HUDEP-2 (cell line): ENCODE data around the gene CEACAM18.
A peak's percentile ranks its signal among the peaks of the same experiment; 100 is the strongest.
"Not testable (repeated sequence)": the region's sequence is repeated elsewhere in the genome, so short reads cannot be mapped to it uniquely, and the experiment has no call there.

ENCODE experiments used
- DNase-seq, 76 experiments: peaks; one replicate each; lab custom pipeline; 2025; ENCODE audit not compliant: unreplicated experiment in 76 of 76; lab: John Stamatoyannopoulos, UW

CEACAM18 gene

DNA sequence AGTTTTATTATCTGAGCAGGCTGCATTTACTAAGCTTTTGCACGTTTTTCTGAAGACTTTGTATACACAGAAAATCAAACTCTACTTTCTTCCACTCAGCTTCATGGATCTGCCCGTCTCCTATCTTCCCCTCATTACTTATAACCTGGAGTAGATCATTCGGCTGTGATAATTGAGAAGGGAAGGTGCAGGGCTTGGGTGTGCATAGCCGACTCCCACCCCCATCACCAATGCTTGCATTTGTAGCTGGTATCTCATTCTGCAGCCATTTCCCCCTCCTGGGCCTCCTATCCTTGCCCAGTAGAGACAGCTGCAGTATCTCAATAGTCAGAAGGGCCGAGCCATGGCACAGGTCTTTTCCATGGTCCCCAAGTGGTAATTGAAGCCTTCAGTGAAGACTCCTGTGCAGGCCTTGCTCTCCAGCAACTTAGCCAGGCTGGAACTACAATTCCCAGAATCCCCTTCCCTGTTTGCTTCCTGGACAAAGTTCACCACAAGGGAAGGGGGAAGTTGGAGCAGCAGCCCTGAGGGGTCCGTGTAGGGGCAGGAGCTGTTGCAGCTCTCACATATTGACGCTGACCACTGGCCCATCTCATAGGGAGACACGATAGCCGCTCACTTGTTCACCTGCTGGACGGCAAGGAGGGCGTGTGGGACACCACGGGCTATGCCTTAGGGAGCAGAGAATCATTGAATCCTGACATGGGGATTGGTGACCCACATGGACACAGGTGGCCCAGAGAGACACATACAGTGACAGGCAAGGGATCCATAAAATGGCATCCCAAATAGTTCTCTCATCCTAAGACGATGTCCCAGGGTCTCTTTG is 18.0 kb upstream of the CEACAM18 start:
- DNase-seq = peak in 4 of 76 experiments; percentile 9 to 39 (median 15)

DNA sequence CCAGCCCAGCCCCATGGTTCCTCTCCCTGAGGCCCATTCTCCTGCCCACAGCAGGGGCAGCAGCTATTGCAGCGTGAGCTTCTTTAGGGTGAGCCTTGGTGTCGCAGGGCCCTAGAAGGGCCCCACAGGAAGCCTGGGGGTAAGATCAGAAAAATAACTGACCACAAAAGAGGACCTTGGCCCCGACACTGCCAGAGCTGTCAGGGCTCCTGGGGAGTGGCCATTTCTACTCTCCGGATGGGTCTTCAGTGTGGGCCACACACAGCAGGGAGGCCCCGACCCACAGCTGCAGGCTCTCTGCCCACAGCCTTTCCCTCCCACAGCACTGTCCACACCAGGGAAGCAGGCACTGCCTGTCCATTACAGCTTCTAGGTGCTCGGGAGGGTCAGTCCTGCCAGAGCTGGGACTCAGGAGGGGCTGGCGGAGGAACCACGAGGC is 16.6 kb upstream of the CEACAM18 start:
- no peak for DNase-seq

DNA sequence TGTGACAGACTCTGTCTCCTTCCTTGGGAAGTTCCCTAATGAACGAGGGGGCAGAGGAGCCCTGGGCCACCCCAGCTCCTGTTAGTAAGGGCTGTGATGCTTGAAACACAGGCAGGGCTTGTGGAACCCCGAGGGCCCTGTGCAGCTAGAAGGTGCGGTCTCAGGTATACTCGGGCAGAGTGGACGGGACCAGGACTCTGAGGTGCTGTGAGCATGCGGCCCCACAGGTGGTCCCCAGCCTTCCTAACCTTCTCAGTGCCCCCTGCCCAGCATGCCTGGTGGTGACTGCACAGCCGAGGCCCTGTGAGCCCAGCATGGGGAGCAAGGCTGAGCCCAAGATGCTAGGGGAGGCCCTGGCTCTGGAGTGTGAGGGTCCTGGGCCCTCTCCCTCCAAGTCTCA is 16.1 kb upstream of the CEACAM18 start:
- no peak for DNase-seq

GRCh38 chr19:51462681-51463080 is 15.7 kb upstream of the CEACAM18 start:
- DNase-seq = no peak

- DNase-seq = not testable (repeated sequence)
These were observed 14.3 kb upstream of the CEACAM18 start for GRCh38 chr19:51463976-51464581.

GRCh38 chr19:51466723-51467122 is 11.6 kb upstream of the CEACAM18 start:
- DNase-seq = no peak

DNA sequence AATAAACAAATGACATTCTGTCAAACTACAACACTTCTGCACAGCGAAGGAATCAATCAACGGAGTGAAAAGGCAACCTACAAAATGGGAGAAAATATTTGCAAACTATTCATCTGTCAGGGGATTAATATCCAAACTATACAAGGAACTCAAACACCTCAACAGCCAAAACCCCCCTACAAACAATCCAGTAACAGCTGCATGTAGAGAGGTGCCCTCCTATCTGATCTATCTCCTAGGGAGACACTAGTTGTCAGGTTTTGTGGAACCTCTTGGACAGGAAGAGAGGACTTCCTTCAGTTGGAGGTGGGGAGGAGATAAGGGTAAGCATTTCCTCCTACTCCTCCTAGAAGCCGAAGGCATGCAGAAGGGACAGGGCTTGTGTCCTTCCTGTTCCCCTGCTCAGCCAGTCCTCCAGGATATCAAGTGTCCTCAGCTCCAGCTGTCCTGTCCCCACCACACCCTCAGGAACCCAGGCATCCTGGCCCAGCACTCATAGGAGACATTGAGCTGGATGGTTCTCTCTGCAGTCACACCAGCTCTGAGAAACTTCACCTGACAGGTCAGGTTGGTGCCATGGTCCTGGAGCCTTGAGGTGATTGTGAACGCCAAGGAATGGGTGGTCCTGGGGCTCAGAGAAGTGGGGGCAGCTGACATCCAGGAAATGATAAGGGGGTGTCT is 10.3 kb upstream of the CEACAM18 start:
- DNase-seq = peak in 8 of 76 experiments; percentile 15 to 34 (median 23)

DNA sequence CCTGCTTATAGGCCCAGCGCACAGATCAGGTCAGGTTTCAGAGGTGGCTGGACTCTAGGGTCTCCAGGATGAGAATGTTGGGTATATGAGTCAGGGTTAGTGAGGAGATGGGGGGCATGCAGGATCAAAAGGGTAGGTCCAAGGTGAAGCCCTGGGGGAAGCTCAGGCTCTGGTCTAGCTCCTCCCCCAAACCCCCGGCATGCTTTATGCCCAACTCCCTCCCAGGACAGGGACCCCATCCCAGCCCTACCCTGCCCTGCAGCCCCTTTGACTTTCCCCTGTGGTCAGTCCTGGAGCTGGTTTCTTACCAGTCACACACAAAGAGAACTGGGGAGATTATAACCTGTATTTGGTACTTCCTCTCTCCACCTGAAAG is 9.8 kb upstream of the CEACAM18 start:
- no peak for DNase-seq

GRCh38 chr19:51469162-51469561 is 9.2 kb upstream of the CEACAM18 start:
- DNase-seq = no peak

DNA sequence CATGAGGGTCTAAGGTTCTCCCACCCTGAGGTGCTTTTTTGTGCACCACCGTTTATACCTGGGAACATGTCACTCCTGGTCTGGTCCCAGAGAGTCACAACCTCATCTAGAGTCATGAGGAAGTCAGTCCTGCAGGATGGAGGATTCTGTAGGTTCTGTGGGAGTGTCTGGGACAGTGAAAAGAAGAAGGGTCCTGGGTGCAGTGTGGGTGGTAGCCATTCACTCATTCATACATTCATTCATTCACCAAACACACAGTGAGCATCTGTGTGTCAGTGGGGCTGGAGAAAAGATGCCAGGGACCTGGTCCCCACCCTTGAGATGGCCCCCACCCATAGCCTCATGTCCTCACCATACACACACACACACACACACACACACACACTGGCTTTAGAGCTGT is 8.7 kb upstream of the CEACAM18 start:
- DNase-seq = no peak

GRCh38 chr19:51470966-51471365 is 7.4 kb upstream of the CEACAM18 start:
- peak in 36 of 76 experiments; percentile 20 to 82 (median 71) for DNase-seq

DNA sequence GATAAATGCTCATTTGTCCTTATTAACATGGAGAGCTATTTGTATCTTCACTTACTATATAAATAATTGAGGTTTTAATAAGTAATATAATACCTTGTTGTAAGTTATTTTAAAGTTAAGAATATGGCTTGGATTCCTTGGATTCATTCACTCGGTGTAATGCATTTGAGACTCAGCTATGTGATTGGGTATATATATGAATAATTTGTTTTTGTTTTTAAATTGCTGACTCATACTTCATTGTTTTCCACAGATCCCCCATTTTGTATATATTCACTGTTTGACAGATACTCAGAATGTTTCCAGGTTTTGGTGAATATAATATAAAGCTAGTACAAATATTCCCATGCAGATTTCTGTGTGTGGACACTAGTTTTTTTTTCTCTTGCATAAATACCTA is 6.8 kb upstream of the CEACAM18 start:
- no peak for DNase-seq

GRCh38 chr19:51472607-51473006 is 5.7 kb upstream of the CEACAM18 start:
- no peak for DNase-seq

- peak in 74 of 76 experiments; percentile 43 to 94 (median 82) for DNase-seq
These were observed 5.2 kb upstream of the CEACAM18 start for GRCh38 chr19:51473009-51473707.

- DNase-seq = no peak
These were observed 2.2 kb upstream of the CEACAM18 start for GRCh38 chr19:51476164-51476563.

- DNase-seq = no peak
These were observed 995 bp upstream of the CEACAM18 start for GRCh38 chr19:51477344-51477743.

- DNase-seq = no peak
These were observed 1.4 kb downstream of the CEACAM18 start for GRCh38 chr19:51479531-51480331.

- peak in 40 of 76 experiments; percentile 9 to 57 (median 26) for DNase-seq
These were observed 2.3 kb downstream of the CEACAM18 start for GRCh38 chr19:51480590-51480989.

GRCh38 chr19:51485960-51486660 is 7.8 kb downstream of the CEACAM18 start:
- DNase-seq = no peak
